ENCODE measurements around the gene MARCKS.

The MARCKS gene, protein sequence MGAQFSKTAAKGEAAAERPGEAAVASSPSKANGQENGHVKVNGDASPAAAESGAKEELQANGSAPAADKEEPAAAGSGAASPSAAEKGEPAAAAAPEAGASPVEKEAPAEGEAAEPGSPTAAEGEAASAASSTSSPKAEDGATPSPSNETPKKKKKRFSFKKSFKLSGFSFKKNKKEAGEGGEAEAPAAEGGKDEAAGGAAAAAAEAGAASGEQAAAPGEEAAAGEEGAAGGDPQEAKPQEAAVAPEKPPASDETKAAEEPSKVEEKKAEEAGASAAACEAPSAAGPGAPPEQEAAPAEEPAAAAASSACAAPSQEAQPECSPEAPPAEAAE

DNA sequence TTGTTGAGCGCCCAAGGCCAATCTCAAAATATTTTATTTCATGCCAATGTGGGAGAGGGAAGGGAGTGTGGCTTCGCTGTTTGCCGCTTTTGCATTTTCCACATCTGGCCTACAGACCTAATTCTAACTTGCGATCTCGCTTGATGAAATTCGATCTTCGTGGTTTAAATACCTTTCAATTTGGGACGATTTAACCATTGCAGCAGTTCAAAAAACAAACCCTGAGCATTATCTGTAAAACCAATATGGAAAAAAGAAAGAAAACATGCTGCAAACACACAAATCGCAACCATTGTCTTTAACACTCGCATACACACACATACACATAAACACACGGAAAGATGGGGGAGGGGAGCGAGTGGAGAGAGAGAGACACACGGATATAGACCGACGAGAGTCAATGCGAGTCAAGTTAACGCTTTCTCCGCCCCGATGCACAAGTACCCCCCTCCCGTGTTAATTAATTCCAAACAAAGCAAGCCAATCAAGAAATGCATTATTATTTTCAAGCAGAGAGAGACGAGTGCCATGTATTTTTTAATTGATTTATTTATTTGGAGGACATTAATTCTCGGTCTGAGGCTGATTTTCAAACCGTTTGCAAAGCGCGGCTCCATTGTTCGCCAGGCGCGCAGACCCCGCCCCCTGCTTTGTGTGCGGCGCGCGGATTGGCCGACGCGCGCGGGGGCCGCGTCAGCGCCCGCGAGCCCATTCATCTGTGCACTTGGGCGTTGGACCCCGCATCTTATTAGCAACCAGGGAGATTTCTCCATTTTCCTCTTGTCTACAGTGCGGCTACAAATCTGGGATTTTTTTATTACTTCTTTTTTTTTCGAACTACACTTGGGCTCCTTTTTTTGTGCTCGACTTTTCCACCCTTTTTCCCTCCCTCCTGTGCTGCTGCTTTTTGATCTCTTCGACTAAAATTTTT, at the start of gene MARCKS:
MARCKS (plus strand) TSS at position 721 of the 931 bp plus-strand sequence. CDS start 401 bp downstream, outside the sequence.
- peak; percentile 75 for DNase-seq

DNA sequence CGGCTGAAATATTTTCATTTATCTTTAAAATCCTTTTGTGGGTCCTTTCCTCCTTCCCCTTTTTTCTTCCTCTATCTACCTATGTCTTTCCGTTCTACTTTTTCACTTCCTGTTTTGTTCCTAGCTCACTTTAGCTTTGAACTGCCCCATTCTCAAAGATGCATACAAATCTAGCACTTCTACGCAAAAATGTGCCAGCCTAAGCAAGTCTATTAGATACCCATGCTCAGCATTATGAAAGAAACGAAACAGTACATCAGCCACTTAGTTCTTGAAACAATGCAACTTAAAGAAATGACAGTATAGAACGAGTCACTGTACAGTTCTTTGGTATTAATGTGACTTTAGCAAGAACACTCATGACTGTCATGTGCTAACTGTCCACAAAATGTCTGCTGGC, 47.3 kb upstream of the MARCKS start:
- no peak for DNase-seq

DNA sequence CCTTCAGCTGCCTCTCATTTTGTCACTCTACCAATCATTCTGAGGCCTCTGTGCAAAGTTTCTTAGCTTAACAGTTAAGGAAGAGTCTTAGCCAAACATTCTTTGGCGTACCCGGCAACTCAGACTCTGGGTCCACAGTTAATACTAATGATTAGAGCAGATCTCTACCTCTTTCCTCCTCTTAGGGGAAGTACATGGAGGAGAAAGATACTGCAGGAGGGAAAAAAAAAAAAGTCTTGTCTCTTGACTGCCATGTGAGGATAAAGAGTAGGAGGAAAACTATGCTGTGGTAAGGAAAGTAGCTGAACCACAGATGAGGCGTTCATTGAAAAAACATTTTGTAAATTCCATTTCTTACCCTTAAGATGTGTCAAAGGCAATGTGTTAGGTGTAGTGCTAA, 44.0 kb upstream of the MARCKS start:
- DNase-seq, result no peak

DNA sequence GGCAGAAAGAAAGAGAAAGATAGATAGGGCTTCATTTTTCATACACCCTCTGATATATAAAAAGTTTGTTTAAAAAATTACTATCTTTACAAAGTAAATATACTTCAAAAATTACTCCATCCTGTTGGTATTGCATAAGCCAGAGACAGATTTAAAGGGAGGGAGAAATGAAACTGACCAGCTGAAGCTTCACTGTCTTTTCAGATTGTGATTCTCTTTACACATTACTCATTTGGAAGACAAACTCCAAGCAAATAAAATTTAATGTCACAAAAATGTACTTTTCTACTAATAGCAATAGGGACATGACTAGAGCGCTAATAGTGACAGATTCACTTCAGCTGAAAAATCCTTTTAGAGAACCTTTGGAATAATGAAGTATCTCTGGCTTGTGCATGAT, 38.6 kb upstream of the MARCKS start:
- DNase-seq, result no peak

DNA sequence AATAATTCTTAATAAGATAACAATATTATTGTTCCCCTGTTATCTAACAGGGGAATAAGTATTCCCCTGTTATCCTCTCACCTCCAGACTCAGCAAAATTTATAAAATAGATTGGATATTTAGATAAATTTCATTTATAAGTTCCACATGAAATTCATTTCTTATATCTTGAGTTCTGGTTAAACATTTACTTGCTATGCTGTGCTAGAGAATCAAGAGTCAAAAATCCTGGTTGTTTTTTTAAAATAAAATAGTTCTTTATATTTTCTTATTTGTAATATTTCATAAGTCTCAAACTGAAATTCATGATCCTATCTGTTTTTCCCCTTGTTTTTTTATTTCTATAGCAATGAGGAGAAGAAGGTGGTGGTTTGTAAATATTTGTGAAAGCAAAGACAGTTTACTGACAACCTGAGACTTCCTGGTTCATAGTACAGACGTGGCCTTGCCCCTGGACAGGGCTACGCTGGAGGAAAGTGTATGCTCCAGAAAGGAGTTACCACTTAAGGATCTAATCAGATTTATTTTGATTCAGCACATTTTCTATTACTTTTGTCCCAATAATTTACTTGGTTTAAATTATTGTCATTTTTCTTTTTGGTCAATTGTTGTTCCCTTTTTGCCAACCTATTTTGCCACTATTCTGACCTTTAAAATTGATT, 37.8 kb upstream of the MARCKS start:
- DNase-seq, result no peak

DNA sequence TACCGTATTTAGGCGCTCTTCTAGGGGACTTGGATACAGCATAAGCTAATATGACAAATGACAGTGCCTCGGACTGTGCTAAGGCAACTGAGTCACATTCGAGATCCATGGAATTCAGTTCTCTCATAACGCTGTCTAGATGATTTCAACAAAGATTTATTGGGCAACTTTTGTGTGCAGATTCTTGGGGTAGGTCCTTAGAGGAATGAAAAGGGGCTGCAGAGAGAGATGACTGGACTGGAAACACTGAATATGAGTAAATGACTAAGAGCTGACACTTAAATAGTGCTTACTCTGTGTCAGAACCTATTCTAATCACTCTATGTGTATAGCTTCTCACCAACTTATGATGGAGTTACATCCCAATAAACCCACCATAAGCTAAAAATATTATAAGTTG, 36.4 kb upstream of the MARCKS start:
- DNase-seq, result no peak

DNA sequence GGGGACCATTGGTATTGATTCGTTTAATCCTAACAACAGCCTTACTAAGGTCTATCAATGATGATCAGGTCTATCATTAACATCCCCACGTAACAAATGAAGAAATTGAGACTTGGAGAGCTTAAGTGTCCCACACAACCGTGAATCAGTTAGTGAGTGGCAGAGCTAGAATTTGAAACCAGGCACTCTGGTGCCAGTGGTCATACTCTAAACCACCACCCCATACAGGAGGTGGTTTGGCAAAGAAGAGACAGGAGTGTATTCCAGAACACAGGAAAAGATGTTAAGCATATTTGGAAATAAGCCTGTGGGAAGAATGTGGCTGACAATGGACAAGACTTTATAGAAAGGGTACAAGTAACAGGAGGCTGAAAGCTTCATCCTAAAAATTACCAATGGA, 35.7 kb upstream of the MARCKS start:
- DNase-seq, result no peak

DNA sequence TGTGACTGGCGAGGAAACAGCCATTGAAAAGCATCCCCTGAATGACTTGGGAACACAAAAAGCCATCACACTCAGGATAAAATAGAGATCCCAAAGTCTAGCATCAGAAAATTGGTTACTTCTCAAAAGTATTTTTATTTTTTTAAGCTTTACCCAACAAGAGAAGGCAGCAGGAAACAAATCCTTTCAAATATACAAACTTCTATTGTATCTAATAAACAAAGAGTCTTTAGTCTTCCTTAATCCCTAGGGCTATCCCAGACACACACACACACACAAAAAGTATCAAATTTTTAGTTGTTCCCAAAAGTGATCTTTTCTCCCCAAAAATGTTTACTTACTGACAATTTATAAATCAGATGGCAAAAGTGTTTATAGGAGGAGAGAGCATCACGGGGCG, 33.2 kb upstream of the MARCKS start:
- DNase-seq, result no peak

DNA sequence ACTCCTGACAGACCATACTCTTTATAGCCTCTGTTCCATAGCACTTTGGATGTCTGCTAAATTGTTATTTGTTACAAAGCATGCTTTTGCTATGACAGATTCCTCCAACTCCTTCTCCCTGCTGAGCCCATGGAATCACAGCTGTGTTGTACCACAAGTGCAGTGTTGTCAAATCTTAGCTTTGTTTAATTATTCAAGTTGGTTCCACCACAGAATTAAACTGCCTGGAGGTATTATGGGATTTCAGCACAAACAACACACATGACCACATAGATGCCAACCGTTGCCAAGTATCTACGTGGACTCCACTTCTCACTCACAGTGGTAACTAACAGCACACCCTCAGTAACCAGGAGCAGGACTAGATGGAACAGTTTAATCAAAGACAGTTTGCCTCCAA, 32.7 kb upstream of the MARCKS start:
- DNase-seq, result no peak

DNA sequence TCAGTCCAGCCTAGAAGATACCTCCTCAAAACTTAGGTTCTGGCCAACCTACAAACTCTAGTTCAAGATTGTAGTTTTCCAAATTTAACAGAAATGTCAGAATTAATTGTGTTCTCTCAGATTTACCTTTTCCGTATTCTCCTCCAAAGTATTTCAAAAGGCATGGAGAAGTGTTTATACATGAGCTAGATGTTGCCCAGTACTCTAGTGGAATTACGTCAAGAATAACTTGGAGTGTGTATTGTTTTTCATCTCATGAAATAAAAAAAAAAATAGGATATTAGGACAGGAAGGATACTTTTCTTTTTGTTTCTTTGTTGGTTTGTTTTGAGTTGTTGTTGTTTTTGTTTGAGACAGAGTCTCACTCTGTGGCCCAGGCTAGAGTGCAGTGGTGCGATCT, 32.3 kb upstream of the MARCKS start:
- no peak for DNase-seq

DNA sequence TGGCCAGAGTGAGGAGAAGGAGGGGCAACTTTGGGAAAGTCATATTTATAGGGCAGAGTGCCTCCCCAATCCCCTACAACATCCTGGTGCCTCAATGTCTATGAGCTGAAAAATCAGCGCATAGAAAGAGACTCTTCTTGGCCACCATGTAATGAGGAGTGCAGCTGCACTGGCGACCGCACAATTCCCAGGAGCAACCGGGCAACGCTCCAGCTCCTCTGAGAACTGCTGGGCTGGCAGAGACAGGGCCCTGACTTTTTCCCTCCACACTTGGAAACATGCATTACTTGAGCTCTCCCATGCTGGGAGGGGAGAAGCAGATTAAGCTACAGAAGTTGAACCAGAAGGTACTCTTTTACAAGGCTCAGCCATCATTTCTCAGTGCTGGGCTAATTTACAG, 31.4 kb upstream of the MARCKS start:
- no peak for DNase-seq

DNA sequence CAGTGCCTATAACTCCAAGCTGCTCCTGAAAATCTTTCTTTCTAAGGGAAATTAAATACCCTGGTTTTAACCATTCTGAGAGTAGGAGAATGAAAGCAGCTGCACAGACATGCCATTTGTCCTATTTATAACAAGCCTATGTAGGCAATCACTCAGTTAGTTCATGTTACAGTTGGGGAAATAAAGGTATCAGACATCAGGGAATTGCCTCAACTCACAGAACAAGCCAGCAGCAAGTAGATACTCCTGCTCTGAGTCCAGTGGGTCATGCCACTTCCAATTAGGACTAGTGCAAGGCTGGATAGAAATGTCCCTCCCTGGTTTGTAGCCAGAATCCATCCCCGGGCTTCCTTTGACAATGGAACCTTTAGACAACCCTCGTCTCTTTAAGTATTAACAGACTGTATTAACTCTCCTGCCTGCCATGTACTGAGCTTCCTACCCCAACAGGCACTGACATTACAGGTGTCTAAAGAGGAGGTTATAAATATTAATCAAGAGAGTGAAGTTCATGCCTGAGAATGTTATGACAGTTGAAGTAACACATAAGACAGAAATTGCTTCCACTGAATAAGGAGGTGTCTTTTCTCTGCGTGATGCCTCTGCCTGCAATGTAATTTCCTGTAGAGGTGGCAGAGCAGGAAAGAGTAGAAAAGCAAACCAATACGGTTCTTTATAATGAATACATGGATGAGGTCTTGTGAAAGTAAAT, 28.0 kb upstream of the MARCKS start:
- no peak for DNase-seq

DNA sequence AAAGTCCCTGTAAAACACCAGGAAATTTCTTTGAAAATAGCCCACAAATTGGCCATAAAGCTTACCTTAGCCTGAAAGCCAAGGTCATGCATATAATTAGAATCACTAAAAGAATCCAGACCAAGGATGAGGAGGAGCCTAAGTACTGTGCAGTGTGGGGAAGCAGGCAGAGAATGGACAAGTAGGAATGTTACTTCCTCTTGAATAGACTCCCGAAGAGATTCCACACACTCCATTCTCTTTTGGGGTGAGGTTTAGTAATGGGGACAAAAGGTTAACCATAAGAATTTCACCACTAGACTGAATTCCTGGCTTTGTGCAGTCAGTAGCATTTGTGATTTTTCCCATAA, 27.5 kb upstream of the MARCKS start:
- no peak for DNase-seq

DNA sequence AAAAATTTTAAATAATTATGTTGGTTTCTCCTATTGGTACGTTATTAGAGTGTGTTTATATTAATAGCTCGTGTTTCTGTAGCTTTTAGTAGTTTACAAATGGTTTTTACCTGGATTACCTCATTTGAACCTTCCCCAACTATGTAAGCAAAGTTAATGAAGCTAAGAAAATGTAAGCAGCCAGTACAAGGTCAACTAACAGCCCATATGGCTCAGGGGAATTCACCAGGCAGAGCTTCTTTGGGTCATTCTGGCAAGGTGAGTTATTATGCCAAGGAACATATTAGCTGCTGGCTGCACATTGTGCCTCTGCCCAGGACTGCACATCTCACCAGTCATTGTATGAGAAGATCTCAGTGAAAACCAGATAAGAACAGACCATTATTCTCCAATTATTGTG, 27.0 kb upstream of the MARCKS start:
- no peak for DNase-seq

DNA sequence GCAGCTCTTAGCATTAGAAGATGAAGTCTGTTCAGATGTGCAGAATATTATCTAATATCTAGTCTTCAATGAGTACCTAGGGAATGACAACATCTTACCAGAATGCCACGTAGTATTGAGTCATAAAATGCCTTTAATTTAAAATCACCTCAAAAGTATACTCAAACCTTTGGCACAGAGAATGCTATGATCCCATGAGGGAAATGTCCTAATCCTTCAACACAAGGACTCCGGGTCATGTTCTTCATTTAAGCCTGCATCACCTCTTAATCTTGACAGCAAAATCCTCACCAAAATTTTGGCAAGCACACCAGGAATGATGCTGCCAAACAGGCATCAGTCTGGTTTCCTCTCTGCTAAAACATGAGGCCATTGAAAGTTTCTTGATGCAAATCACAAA, 23.6 kb upstream of the MARCKS start:
- DNase-seq, result no peak

DNA sequence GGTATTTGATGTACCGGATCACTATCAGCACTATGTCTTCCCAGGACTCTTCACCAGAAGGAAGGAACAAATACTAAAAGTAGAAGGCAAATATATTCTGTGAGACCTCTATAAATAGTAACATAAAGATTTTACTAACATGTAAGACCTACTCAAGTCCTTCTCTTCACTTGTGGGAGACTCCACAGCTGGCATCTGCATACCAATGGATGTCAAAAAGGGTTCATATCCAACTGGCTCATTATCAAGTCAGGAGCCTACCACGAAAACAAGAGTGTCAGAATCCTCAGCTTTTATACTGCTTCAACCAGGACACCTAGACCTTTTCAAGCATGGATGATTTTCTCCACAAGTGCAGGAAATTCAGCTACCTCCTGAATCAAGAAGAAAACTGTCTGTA, 20.0 kb upstream of the MARCKS start:
- no peak for DNase-seq

DNA sequence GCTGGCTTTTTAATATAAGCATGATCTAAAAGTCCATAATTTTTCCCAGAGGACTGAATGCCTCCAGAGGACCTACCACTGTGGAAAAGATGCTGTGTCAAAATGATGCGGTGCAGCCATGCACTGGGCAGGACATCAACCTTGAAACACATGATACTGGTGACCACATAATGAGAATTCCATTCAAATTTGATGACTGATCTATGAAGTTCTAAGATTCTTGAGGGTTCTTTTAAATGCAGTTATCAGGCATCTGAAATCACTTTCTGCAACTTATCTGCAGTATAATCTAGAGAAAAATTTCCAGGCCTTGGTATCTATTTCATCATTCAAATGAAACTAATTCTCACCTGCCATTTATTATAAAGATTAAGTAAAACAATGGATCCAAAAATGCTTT, 15.0 kb upstream of the MARCKS start:
- DNase-seq, result no peak

DNA sequence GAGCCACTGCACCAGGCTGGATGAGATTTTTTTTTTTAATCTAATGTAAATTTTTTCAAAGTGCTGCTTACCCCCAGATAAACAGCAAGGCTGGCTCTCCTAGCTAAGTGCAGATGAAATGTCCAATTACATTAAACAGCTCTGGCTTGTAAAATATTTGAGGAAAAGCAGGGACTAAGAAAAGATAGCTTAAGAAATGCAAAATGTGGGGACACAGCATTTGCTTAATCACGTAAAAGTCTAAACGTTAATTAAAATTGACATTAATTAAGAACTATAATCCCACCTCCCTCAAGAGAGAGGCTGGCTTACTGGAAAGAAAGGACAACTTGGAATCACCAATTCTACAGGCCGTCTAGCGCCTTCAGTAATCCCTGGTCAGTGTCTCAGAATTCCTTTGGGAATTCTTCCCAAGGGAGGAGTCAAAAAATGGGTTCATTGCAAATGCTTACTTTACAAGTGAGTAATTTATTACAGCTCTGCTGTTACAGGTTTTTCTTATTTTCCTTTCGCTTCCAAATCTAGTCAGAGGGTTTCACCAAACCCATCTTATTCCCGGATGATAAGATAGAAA, 13.6 kb upstream of the MARCKS start:
- no peak for DNase-seq

DNA sequence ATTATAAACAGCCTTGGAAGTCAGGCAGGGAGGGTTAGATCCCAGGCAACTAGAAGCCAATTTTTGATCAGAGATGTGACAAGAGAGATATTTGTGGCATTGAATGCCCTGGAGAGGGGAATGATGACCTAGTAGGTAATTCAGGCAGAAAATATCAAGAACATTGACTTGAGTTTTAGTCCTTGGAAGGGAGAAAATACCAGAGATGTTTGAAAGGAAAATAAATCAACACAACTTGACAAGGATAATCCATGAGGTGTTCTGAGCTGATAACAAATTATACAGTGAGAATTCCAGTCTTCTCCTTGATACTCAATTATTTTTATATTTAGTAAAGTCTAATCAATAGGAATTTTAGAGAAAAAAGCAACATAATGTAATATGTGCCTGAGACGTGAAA, 10.6 kb upstream of the MARCKS start:
- DNase-seq, result no peak

DNA sequence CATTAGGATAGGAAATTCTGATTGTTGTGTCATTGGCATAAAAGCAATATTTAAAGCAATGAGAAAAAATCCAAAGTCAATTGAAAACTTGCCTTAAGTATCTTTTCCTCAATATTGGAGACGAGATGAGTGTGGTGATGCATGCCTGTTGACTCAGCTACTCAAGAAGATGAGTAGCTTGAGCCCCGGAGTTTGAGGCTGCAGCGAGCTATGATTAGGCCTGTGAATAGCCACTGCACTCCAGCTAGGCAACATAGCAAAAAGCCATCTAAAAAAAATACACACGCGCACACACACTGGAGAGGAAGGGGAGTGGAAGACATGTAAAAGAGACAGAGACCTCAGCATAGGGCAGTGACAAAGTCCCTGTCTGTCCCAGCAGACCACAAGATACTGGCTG, 9.7 kb upstream of the MARCKS start:
- DNase-seq, result no peak

DNA sequence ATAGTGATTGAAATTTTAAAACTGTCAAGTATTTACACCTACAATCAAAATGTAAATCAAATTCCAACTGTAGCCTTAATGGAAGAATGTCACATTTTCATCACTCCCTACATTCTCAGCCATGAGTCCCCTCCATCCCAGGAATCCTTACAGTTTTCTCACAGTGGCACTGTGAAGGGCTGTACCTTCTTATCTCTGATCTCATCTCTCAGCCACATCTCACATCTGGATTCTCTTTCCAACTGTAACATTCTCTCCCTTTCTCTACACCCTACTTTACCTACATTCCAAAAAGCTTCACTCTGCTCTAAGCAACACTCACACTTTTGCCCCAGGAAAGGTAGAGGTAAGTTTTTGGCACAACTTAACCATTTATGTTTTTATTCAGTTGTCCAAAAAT, 8.9 kb upstream of the MARCKS start:
- DNase-seq, result no peak

DNA sequence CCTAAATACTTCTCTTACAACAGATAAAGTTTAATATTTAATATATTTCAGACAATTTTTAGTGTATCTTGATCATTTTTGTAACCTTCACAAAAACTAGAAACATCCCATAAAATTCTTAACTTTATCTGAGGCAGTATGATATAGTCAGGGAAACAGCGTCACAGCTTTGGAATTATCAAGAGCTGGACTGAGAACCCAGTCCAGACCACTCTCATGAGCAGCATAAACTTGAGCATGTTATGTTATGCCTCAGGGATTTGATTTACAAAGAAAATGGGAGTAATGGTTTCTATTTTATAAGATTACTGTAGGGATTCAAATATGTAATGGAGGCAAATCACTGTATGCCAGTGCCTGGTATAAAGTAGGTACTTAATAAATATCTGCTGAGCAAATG, 8.3 kb upstream of the MARCKS start:
- no peak for DNase-seq

DNA sequence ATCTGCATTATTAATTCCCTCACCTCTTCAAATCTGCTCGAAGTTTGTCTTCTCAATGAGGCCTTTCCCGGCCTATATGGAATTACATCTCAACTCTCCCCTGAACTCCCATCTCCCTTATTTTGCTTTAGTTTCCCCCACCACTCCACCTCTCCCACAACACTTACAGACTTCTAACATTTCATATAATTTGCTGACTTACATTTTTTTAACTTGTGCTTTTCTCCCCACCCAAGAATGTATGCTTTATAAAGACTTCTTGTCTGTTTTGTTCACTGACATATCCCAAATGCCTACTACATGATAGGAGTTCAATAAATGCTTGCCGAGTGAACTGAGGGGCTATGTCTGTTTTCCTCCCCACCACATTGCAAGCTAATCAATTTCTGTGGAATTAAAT, 3.9 kb upstream of the MARCKS start:
- no peak for DNase-seq

Data from CD4-positive, alpha-beta T cell treated with Interferon gamma for 1 hour (primary cell).